ENCODE measurements around the gene NR1D2. TPM values are rescaled to one million over a fixed set of nuclear protein-coding genes. Genes with fewer than 3 reads are reported as not detected.

Gene NR1D2
- total RNA-seq, 1 experiment from 2014 or later, result 23.9 TPM

DNA sequence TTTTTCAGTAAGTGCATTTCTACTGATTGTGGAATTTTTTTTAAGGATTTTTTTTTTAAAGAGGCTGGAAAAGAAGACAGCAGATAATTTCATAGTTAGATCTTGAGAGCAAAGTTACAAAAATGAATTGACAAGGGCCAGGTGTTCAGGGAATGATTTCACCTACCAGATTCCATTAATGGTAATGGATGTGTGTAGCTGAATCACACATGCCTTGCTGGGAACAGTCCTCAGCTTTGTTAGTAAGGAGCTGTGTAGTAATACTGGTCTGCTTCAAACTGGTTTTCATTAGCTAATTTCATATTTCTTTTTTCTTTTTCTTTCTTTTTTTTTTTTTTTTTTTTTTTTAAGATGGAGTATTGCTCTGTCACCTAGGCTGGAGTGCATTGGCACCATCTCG lies 16.0 kb downstream of the NR1D2 start:
- no peak overlapping the region for H3K27ac Mint-ChIP-seq (ENCODE audit: unreplicated experiment)
- Histone ChIP-seq H3K27me3 (replicated peaks; ENCODE audit: control insufficient read depth, insufficient read depth, low read length) (no peaks in the 10 kb centered on the region), H3K4me3 (ENCODE audit: low read depth, low read length) (no peak overlapping the region), H3K4me1 (no peaks in the 10 kb centered on the region), H3K9me3 (no peaks in the 10 kb centered on the region), H3K36me3 (ENCODE audit: control insufficient read depth, insufficient read depth, low read length) (peaks cover 2% of the 10 kb centered on the region)
- BruUV-seq (replicated peaks), result no TSS peak
- peaks cover 64% of the 10 kb centered on the region for H3K36me3 Mint-ChIP-seq (ENCODE audit: insufficient read depth, unreplicated experiment)
- H3K4me3 Mint-ChIP-seq (ENCODE audit: unreplicated experiment), result no peak overlapping the region
- CTCF ChIA-PET, result no interaction called here
- DNase-seq, result no peak
- peaks cover 14% of the 10 kb centered on the region for H3K4me1 Mint-ChIP-seq (ENCODE audit: low read depth, unreplicated experiment)
- intact Hi-C loops (cut with micrococcal nuclease; ENCODE audit: unreplicated experiment), result no loop called here
- TF ChIP-seq, protein P1, sequence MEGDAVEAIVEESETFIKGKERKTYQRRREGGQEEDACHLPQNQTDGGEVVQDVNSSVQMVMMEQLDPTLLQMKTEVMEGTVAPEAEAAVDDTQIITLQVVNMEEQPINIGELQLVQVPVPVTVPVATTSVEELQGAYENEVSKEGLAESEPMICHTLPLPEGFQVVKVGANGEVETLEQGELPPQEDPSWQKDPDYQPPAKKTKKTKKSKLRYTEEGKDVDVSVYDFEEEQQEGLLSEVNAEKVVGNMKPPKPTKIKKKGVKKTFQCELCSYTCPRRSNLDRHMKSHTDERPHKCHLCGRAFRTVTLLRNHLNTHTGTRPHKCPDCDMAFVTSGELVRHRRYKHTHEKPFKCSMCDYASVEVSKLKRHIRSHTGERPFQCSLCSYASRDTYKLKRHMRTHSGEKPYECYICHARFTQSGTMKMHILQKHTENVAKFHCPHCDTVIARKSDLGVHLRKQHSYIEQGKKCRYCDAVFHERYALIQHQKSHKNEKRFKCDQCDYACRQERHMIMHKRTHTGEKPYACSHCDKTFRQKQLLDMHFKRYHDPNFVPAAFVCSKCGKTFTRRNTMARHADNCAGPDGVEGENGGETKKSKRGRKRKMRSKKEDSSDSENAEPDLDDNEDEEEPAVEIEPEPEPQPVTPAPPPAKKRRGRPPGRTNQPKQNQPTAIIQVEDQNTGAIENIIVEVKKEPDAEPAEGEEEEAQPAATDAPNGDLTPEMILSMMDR (IDR thresholded peaks at IDR 0.05; ENCODE audit: insufficient read depth in 1 of 2, low read depth in 1 of 2, low read length in 1 of 2, severe bottlenecking in 1 of 2, unreplicated experiment in 1 of 2), result no peak
- POLR2A ChIA-PET, result no interaction called here
- H3K9me3 Mint-ChIP-seq (ENCODE audit: unreplicated experiment), result no peaks in the 10 kb centered on the region
- H3K27me3 Mint-ChIP-seq (ENCODE audit: insufficient read depth, unreplicated experiment), result no peaks in the 10 kb centered on the region

DNA sequence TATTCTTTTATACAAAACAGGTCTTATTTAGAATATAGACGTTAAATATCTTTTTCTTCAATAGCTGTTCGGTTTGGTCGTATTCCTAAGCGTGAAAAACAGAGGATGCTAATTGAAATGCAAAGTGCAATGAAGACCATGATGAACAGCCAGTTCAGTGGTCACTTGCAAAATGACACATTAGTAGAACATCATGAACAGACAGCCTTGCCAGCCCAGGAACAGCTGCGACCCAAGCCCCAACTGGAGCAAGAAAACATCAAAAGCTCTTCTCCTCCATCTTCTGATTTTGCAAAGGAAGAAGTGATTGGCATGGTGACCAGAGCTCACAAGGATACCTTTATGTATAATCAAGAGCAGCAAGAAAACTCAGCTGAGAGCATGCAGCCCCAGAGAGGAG lies 16.8 kb downstream of the NR1D2 start:
- DNase-seq, result no peak
- Histone ChIP-seq H3K4me1 (no peaks in the 10 kb centered on the region), H3K36me3 (ENCODE audit: control insufficient read depth, insufficient read depth, low read length) (peaks cover 2% of the 10 kb centered on the region), H3K4me3 (ENCODE audit: low read depth, low read length) (no peak overlapping the region), H3K27me3 (replicated peaks; ENCODE audit: control insufficient read depth, insufficient read depth, low read length) (no peaks in the 10 kb centered on the region), H3K9me3 (no peaks in the 10 kb centered on the region)
- TF ChIP-seq, protein P1 (IDR thresholded peaks at IDR 0.05; ENCODE audit: insufficient read depth in 1 of 2, low read depth in 1 of 2, low read length in 1 of 2, severe bottlenecking in 1 of 2, unreplicated experiment in 1 of 2), result no peak
- Mint-ChIP-seq H3K4me3 (ENCODE audit: unreplicated experiment) (no peak overlapping the region), H3K9me3 (ENCODE audit: unreplicated experiment) (no peaks in the 10 kb centered on the region), H3K27ac (ENCODE audit: unreplicated experiment) (no peak overlapping the region), H3K36me3 (ENCODE audit: insufficient read depth, unreplicated experiment) (peaks cover 65% of the 10 kb centered on the region), H3K27me3 (ENCODE audit: insufficient read depth, unreplicated experiment) (no peaks in the 10 kb centered on the region), H3K4me1 (ENCODE audit: low read depth, unreplicated experiment) (peaks cover 8% of the 10 kb centered on the region)
- intact Hi-C loops (cut with micrococcal nuclease; ENCODE audit: unreplicated experiment), result no loop called here
- POLR2A ChIA-PET, result interaction anchor here (1.4 kb wide), 1 partner anchor 45 kb away, joined by 4 read pairs; the partner anchor contains the start of genes NKIRAS1 and RPL15
- CTCF ChIA-PET, result no interaction called here
- BruUV-seq (replicated peaks), result no TSS peak

DNA sequence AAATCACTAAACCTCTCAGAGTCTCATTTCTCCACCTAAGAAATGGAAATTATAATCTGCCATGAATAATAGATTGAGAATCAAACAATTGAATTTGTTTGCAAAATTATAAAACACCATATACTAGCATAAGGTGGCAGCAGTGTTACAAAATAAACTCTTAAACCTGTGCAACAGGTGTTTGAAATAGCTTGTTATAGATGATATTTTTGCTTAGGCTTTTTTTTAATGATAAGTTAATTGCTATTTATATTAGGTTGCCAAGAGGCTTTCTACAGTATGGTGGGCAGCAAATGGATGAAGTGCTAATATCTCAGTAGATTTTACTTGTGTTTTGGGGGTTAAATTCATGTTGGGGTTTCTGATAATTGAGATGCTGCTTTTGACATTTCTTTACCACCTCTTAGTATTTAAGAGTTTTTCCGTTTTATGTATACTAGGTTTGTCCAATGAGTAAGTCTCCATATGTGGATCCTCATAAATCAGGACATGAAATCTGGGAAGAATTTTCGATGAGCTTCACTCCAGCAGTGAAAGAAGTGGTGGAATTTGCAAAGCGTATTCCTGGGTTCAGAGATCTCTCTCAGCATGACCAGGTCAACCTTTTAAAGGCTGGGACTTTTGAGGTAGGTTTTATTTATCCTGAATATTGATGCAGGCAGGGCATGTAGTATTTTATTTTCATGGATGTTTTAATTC lies 19.6 kb downstream of the NR1D2 start:
- Histone ChIP-seq H3K4me3 (ENCODE audit: low read depth, low read length) (no peak overlapping the region), H3K4me1 (no peaks in the 10 kb centered on the region), H3K36me3 (ENCODE audit: control insufficient read depth, insufficient read depth, low read length) (peaks cover 2% of the 10 kb centered on the region), H3K9me3 (no peaks in the 10 kb centered on the region), H3K27me3 (replicated peaks; ENCODE audit: control insufficient read depth, insufficient read depth, low read length) (no peaks in the 10 kb centered on the region)
- Mint-ChIP-seq H3K36me3 (ENCODE audit: insufficient read depth, unreplicated experiment) (peaks cover 45% of the 10 kb centered on the region), H3K27me3 (ENCODE audit: insufficient read depth, unreplicated experiment) (no peaks in the 10 kb centered on the region), H3K4me1 (ENCODE audit: low read depth, unreplicated experiment) (peaks cover under 1% of the 10 kb centered on the region), H3K4me3 (ENCODE audit: unreplicated experiment) (no peak overlapping the region), H3K9me3 (ENCODE audit: unreplicated experiment) (no peaks in the 10 kb centered on the region), H3K27ac (ENCODE audit: unreplicated experiment) (no peak overlapping the region)
- BruUV-seq (replicated peaks), result no TSS peak
- ChIA-PET POLR2A (no interaction called here), CTCF (no interaction called here)
- TF ChIP-seq, protein P1 (IDR thresholded peaks at IDR 0.05; ENCODE audit: insufficient read depth in 1 of 2, low read depth in 1 of 2, low read length in 1 of 2, severe bottlenecking in 1 of 2, unreplicated experiment in 1 of 2), result no peak
- intact Hi-C loops (cut with micrococcal nuclease; ENCODE audit: unreplicated experiment), result no loop called here
- no peak for DNase-seq
